GM10266 (cell line): Measurements from ENCODE around the gene NFIX.

Source experiments
- DNase-seq: peaks from one replicate; pipeline ENCODE4 v3.0.0; 2012; ENCODE audit errors: extremely low spot score
- TF ChIP-seq, protein P1 (sequence below): IDR thresholded peaks from 2 replicates; pipeline ENCODE4 v1.5.1; 2012; ENCODE audit warnings: mild to moderate bottlenecking, low read depth; ENCODE audit not compliant: control insufficient read depth, insufficient read depth; ENCODE audit errors: missing control alignments

The NFIX gene

DNA sequence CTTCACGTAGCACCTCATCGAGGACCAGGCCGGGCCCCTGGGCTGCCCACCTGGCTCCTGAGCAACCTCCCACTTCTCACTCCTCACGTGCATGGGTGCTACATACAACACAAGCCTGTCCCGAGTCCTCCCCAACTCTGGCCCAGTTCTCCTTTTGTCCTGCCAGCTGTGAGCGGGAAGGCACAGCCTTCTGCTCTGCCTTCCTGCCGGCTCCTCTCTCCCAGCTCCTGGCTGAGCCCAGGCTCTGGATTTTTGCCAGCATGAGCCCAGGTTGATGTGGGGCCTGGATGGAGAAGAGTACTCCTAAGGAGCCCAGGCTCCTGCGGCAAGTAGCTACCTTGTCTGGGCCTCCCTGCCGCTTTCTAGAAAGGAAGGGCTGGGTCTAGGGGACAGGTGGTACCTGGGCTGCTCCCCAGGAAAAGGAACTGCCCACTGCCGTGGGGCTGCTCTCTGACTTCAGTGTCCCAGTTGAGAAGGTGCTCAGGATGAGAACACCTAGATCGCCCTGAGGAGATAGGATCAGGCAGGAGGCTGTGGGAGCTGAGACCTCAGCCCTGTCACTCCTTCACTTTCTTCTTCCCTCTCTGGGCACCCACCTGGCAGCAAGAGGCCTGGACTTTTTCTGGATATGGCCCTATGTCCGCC, 83.7 kb downstream of the NFIX start:
- no peak for DNase-seq
- TF ChIP-seq, protein P1, sequence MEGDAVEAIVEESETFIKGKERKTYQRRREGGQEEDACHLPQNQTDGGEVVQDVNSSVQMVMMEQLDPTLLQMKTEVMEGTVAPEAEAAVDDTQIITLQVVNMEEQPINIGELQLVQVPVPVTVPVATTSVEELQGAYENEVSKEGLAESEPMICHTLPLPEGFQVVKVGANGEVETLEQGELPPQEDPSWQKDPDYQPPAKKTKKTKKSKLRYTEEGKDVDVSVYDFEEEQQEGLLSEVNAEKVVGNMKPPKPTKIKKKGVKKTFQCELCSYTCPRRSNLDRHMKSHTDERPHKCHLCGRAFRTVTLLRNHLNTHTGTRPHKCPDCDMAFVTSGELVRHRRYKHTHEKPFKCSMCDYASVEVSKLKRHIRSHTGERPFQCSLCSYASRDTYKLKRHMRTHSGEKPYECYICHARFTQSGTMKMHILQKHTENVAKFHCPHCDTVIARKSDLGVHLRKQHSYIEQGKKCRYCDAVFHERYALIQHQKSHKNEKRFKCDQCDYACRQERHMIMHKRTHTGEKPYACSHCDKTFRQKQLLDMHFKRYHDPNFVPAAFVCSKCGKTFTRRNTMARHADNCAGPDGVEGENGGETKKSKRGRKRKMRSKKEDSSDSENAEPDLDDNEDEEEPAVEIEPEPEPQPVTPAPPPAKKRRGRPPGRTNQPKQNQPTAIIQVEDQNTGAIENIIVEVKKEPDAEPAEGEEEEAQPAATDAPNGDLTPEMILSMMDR = no peak

DNA sequence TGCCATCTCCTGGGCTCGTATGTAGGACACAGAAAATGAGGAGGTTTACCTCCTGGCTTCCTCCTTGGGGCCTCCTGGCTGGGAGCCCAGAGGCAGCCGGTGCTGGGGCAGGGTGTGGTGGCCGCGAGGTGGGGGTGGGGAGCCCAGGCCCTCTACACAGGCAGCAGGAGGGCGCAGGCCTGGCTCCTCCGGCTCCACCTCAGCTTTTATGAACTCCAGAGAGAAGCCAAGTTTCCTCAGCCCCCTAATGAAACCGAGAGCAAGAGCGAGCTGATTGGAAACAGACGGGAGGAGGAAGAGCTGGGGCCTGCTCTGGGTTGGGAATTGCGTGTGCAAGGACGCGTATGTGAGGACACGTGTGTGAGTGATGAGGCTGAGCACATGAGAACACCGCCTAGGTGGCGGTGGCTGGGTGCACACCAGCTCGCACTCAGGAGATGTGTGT, 84.3 kb downstream of the NFIX start:
- DNase-seq = no peak
- TF ChIP-seq, protein P1 = no peak

DNA sequence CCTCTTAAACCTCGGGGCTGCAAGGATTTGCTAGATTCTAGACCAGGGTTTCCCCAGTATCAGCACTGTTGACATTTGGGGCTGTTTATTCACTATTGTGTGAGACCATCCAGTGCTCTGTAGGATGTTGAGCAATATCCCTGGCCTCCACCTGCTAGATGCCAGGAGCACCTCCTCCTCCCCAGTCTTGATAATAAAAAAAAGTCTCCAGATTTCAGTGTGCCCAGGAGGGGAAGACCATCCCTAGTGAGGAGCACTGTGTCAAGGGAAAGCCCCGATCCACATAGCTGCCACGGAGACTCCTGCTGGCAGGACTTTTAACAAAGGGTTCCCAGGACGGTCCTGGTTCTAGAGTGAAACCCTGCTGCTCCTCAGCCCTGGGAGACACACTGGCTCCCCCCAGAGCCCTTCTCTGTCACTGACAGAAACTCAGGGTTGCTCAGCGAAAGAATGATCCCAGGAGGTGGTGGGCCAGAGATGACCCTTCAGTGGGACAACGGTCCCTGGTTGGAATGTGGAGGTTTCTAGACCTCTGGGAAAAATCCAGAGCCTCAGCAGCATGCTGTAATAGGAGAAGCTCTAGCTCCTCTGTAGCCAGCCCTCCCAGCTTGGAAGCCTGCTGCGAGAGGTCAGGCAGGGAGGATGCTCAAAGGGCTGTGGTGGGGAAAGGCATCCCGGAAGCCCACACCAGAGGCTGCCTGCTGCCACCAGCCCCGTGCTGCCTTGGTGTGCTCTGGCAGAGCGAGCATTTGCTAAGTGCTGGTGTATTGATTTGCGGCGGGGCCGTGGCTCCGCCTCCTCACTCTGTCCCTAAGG, 87.1 kb downstream of the NFIX start:
- no peak for DNase-seq

DNA sequence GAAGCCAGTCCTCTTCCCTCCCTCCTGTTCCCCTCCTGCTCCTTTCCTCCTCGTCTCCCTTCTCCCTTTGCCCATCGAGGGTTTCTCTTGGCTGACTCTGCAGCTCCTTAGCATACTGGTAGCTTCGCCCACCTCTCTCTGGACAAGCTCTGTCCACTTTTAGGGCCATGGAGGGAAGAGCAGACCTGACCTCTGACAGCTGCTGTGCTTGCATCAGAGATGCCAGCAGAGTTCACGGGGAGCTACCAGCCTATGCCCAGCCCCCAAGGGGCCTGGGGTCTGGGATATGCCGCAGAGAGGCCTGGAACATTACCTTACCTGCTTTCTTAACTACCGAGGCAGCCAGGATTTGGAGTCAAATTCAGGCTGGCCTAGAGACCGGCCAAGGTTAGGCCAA, 87.7 kb downstream of the NFIX start:
- TF ChIP-seq, protein P1 = no peak
- DNase-seq = no peak

More for the DNA sequence above, 87.1 kb downstream of the NFIX start:
- TF ChIP-seq, protein P1 = no peak

DNA sequence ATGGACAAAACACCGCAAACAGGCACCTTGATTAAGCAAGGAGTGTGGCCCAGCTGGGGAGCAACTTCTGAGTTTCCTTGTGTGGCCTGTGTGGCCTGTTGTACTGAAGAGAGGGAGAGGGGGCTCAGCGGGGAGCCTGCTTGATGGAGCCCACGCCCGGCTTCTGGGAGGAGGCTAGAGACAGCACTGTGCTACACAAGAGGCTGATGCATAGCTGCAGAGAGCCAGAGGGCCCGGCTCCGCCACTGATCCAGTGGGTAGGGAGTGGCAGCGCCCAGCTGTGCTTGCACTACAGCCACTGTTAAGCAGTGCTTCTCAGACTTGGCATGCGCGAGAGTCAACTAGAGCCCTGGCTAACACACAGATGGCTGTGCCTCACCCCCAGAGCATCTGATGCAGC, 88.4 kb downstream of the NFIX start:
- DNase-seq = no peak
- TF ChIP-seq, protein P1 = no peak

DNA sequence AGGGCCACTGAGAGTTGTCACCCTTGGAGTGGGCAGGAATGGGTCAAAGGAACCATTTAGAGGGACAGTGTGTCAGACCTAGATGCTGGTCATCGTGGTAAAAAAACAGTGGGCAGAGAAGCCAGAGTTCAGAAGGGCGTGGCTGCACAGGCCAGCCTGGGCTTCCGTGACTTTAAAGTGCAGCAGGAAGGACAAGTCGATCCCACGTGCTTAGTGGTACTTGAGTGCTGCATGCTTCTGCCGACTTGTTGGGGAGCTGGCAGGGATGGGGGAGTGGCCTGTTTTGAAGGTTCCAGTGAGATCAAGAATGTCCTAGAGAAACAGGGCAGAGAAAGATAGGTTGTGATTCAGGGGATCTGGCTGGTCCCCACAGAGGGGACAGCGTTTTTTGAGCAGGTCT, 90.4 kb downstream of the NFIX start:
- TF ChIP-seq, protein P1 = no peak
- no peak for DNase-seq

DNA sequence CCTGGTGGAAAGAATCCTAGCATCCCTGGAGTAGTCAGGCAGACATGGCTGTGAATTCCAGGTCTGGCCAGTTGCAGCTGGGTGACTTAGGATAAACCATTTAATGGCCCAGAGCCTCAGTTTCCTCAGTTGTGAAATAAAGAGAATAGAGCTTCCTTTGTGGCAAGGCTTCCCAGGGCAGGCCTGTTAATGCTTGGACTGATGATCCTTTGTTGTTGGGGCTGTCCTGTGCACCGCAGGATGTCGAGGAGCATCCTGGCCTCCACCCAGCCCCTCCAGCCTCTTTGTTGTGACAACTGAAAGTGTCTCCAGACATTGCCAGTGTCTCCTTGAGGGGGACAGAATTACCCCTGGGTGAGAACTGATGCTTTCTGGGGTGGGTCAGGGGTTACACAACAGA, 91.1 kb downstream of the NFIX start:
- TF ChIP-seq, protein P1 = no peak
- no peak for DNase-seq
